GM21576 (cell line): ENCODE results near the gene CILP.
A peak's percentile ranks its signal among the peaks of the same experiment; 100 is the strongest.
"Not testable (repeated sequence)": the region's sequence is repeated elsewhere in the genome, so short reads cannot be mapped to it uniquely, and the experiment has no call there.

Experiments used
- ATAC-seq: cut with Tn5 transposase; IDR thresholded peaks from one replicate; pipeline ENCODE4 v1.9.1; 2021; ENCODE audit warnings: mild to moderate bottlenecking, moderate library complexity; ENCODE audit not compliant: unreplicated experiment

CILP gene

DNA sequence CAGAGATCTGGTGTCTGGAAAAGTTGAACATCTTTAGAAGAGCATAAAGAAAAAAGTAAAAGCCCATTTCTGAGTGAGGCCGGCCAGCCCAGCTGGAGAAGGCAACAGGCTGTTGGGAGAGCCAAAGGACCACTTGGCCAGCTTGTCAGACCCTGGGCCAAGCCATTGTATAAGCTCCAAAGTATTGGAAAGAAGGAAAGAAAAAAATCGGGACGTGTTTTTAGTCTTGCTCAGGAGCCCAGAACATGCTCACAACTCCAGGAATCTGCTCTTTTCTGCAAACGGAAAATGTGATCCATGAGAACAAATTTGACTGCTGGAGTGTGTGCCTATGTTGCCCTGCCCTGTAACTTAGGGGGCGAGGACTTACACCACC lies 15.7 kb downstream of the CILP start:
- no peak for ATAC-seq

GRCh38 chr15:65194826-65195547 lies 16.3 kb downstream of the CILP start:
- no peak for ATAC-seq

GRCh38 chr15:65192016-65192415 lies 19.3 kb downstream of the CILP start:
- ATAC-seq = no peak

DNA sequence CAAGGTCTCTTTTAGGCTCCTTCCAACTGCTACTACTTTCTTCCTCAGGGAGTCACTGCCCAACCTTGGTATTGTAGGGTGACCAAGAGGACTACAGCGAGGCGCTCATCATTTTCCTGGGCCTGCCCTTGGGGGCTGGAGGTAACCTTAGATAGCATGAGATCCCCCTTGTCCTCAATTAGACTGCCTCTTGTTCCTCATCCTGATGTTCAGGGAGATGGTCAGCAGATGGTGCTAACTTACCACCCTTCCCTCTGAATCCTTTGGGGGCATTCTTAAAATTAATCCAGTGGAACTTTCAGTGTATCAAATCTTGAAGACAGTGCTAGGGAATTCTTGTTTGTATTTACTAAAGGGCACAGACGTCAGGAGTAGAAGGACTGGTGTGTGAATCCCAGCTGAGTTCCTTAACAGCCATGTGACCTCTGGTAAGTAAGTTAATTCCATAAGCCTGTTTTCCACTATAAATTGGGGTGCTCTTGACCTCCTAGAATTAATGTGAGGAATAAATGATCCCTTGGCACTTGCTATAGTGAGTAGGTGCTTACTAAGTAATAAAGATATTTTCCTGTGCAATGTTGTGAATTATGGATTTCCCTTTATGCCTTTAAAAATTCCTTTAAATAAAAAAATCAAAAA lies 22.1 kb downstream of the CILP start:
- no peak for ATAC-seq

DNA sequence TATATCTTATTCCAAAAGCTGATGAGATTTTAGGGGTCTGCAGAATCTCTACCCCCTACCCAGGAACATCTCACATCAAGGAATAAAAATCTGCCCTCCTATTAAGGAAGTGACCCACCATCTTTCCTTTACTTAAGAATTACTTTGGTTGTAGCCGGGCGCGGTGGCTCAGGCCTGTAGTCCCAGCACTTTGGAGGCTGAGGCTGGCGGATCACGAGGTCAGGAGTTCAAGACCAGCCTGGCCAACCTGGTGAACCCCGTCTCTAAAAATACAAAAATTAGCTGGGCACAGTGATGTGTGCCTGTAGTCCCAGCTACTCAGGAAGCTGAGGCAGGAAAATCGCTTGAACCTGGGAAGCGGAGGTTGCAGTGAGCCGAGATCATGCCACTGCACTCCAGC lies 22.8 kb downstream of the CILP start:
- ATAC-seq = not testable (repeated sequence)

DNA sequence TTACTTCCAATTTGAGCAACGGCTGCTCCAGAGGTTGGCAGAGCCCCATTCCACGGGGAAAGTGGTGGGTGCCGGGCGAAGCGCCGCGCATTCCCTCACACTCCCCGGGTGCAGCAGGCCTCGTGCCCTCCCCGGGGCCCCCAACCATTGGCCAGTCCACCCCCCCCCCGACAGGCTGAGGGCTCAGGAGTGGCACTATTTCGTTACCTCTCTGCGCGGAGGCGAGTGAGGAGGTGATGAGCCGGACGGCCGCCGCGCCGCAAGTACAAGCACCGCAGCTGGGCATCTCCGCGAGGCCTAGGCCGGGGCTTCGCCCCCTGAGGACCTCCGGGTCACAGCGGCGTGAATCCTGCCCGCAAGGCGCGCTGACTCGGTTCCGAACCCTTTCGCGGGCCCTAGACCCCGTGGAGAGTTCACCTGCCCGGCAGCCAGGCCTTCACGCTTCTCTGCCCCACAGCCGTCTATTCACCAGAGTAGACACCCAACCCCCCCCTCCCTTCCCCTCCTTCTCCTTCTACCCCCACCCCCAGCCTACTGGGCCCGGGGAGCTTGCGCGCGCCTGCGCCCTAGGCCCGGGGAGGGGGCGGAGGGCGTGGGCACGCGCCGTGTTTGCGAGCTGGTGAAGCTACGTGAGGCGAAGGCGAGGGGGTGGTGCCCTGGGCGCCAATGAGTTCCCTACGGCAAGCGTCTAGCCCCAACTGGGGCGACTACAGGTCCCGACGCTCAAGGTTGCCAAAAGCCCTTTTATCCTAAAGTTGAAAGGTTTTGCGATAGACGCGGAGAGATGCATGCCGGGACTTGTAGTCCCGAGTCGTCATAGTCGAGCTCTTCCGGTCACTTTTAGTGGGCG lies 26.2 kb downstream of the CILP start, which contains the start of gene CLPX:
TSS of gene CLPX (minus strand) at position 475 of the 850 bp plus-strand sequence. CDS start at position 286, 189 bp downstream.
- ATAC-seq = peak; percentile 72

DNA sequence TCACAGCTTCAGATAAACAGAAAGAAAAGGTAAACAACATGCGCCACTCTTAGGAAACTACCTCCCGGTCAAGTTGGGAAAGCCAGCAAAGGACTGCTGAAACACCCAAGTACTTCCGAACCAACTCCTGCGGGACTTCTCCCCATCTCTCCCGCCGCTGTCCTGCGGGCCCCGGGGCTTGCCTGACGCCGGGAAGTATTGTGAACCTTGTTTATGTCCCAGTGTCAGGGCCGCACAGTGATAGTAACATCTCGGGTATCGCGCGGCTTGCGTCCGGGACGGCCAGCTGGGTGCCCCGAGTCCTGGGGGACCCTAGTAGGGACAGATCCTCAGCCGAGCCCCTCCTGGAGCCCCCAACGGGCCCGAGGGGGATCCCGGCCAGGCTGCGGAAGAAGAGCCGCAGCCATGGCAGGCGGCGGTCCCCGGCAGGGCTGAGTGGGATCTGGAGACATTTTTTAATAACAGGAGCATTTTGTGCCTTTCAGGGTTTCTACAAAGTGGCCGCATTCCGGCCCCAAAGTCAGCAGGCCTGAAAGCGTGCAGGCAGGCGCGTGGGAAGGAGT lies 26.9 kb downstream of the CILP start:
- ATAC-seq = no peak

DNA sequence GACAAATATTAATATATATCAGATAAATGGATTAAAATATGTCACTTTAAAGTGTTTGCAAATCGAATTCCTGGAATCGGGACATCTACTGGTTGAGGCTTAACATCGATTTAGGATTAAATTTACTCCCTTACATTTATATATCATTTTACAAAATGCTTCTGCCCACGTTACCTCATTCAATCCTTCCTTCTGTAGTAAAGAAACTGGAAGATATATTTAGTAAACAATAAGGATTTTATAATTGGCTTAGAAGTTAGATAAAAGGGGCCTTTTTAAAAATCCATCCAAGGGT lies 27.5 kb downstream of the CILP start:
- no peak for ATAC-seq

- no peak for ATAC-seq
These were observed 28.7 kb downstream of the CILP start for GRCh38 chr15:65182538-65182937.

- not testable (repeated sequence) for ATAC-seq
These were observed 29.5 kb downstream of the CILP start for GRCh38 chr15:65181582-65182353.

- ATAC-seq = no peak
These were observed 31.1 kb downstream of the CILP start for GRCh38 chr15:65180167-65180566.

GRCh38 chr15:65177901-65178300 lies 33.4 kb downstream of the CILP start:
- no peak for ATAC-seq

- ATAC-seq = no peak
These were observed 35.2 kb downstream of the CILP start for GRCh38 chr15:65176056-65176455.

DNA sequence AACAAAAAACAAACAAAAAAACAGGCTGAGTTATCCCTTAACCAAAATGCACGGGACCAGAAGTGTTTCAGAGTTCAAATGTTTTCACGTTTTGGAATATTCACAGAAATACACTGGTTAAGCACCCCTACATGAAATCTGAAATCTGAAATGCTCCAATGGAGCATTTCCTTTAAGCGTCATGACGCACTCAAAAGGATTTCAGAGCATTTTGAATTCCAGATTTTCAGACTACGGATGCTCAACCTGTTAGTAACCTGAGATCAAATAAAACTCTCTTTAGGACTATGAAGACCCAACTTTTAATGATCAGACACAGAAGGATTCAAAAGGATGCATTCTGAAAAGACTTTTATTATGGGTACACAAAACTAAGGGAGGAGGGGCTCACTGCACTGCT lies 35.8 kb downstream of the CILP start:
- ATAC-seq = no peak

GRCh38 chr15:65174509-65174908 lies 36.8 kb downstream of the CILP start:
- ATAC-seq = no peak

DNA sequence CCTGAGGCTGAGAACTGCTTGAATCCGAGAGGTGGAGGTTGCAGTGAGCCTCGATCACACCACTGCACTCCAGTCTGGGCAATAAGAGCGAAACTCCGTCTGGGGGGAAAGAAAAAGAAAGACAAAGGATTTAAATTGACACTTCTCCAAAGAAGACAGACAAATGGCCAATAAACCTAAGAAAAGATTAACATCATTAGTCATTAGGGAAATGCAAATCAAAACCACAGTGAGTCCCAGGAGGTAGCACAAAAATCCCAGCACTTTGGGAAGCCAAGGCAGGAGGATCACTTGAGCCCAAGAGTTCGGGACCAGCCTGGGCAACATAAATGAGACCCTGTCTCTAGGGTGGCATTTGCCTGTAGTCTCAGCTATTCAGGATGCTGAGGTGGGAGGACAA lies 38.7 kb downstream of the CILP start:
- no peak for ATAC-seq

- ATAC-seq = no peak
These were observed 39.8 kb downstream of the CILP start for GRCh38 chr15:65171428-65171827.

- no peak for ATAC-seq
These were observed 45.4 kb downstream of the CILP start for GRCh38 chr15:65165875-65166274.

DNA sequence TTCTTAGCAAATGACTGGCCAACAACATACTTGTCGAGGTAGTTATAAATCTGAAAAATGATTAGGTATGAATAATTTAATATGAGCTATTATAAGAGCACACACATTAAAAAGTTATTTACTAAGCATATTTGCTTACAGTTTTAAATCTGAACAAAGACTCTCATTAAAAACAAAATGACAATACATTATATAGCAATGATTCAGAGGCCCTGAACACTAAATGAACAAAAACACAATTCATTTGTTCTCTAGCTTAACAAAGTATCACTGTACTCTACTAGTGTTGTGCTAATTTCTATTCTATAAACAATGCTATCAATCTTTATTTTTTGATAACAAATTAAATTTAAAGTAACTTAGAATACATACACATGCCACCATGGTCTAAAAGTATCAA lies 47.1 kb downstream of the CILP start:
- no peak for ATAC-seq

DNA sequence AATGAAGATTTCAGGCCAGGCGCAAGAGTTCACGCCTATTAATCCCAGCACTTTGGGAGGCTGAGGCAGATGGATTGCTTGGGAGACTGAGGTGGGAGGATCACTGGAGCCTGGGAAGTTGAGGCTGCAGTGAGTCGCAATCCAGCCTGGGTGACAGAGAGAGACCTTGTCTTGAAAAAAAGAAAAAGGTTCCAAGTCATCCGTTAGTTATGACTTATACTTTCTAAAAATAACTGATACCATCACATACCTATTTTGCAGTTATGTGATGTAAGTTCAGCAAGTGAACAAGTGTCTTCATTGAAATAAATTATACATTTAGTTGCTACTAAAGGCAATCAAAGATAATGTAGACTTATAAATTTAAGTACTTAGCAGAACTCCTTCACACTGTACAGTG lies 48.2 kb downstream of the CILP start:
- no peak for ATAC-seq

DNA sequence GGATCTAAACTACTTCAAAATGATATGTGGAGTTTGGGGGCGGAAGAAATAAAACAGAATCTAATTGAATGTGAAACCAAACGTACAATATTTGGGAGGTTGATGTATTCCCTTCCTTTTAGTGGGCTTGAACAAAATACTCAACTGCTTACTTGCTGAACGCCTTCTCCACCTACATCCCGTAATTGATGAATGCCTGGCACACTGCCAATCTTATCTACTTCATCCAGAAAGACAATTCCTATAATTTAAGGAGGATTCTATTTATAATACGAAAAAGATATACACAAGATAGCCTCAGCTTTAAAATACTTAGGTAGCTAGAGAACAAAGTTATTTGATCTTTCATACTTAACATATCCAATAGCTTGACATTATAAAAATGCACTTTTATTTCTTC lies 54.6 kb downstream of the CILP start:
- no peak for ATAC-seq
